HL-60 (cell line): ENCODE measurements around the gene STOM.
A peak's percentile ranks its signal among the peaks of the same experiment; 100 is the strongest.

Experiments
- DNase-seq, 2 experiments: peaks; one replicate each; pipeline ENCODE4 v3.0.0-alpha.2; 2010 to 2020; ENCODE audit warnings: low read depth in 1 of 2, low spot score in 1 of 2
- H3K27ac ChIP-seq: fragments of 250-450 bp; sonication (Bioruptor Pico); replicated peaks from 2 replicates; pipeline ENCODE4 v1.5.1; 2020; ENCODE audit warnings: mild to moderate bottlenecking, moderate library complexity
- H3K27me3 ChIP-seq: fragments of 250-450 bp; sonication (Bioruptor Pico); 2 replicates; pipeline ENCODE4 v1.5.1; 2021; ENCODE audit warnings: mild to moderate bottlenecking, moderate library complexity; ENCODE audit not compliant: insufficient read depth, poor library complexity, severe bottlenecking
- H3K4me3 ChIP-seq: replicated peaks from 2 replicates; pipeline ENCODE4 v1.5.1; 2011; ENCODE audit warnings: mild to moderate bottlenecking, control low read depth, low read length; ENCODE audit not compliant: insufficient read depth
- GABPA ChIP-seq: IDR thresholded peaks from 2 replicates; pipeline ENCODE4 v1.6.1; 2012; ENCODE audit warnings: low read depth
- POLR2AphosphoS5 ChIP-seq: IDR thresholded peaks from 2 replicates; pipeline ENCODE4 v1.6.1; 2012; ENCODE audit warnings: low read depth
- SPI1 ChIP-seq: IDR thresholded peaks from 2 replicates; pipeline ENCODE4 v1.6.1; 2012; ENCODE audit warnings: low read depth, mild to moderate bottlenecking, borderline replicate concordance
- TF ChIP-seq, protein P1 (sequence below): IDR thresholded peaks from 2 replicates; pipeline ENCODE4 v1.6.1; 2012; ENCODE audit warnings: low read depth; ENCODE audit not compliant: insufficient replicate concordance
- TF ChIP-seq, protein P2 (sequence below): IDR thresholded peaks from one replicate; pipeline ENCODE4 v1.5.1; 2011; ENCODE audit warnings: low read length, control low read depth, inconsistent platforms; ENCODE audit not compliant: insufficient read depth

STOM gene

DNA sequence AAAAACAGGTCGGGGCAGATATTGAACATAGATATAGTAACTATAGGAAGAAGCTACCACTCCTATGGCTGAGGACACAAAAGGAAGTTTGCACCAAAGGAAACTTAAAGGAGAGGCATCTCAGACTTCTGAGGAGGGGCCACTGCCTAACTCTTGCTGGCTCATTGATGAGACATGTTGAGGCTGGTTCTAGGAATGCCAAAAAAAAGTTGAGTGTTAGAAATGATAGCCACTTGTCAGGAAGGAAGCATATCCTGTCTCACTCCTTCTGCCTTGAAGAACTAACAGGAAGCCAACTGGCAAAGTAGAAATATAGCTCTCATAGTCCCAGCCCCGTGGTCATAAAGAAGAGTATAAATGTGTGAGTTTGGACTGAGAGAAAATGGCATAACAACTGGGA is 23.3 kb upstream of the STOM start:
- no peak for DNase-seq
- Histone ChIP-seq H3K27ac (peak overlapping the region; percentile 16), H3K27me3 (no peaks in the 10 kb centered on the region), H3K4me3 (no peak overlapping the region)
- no peak for TF ChIP-seq POLR2AphosphoS5
- TF ChIP-seq GABPA, result no peak
- no peak for TF ChIP-seq SPI1
- TF ChIP-seq, protein P1, sequence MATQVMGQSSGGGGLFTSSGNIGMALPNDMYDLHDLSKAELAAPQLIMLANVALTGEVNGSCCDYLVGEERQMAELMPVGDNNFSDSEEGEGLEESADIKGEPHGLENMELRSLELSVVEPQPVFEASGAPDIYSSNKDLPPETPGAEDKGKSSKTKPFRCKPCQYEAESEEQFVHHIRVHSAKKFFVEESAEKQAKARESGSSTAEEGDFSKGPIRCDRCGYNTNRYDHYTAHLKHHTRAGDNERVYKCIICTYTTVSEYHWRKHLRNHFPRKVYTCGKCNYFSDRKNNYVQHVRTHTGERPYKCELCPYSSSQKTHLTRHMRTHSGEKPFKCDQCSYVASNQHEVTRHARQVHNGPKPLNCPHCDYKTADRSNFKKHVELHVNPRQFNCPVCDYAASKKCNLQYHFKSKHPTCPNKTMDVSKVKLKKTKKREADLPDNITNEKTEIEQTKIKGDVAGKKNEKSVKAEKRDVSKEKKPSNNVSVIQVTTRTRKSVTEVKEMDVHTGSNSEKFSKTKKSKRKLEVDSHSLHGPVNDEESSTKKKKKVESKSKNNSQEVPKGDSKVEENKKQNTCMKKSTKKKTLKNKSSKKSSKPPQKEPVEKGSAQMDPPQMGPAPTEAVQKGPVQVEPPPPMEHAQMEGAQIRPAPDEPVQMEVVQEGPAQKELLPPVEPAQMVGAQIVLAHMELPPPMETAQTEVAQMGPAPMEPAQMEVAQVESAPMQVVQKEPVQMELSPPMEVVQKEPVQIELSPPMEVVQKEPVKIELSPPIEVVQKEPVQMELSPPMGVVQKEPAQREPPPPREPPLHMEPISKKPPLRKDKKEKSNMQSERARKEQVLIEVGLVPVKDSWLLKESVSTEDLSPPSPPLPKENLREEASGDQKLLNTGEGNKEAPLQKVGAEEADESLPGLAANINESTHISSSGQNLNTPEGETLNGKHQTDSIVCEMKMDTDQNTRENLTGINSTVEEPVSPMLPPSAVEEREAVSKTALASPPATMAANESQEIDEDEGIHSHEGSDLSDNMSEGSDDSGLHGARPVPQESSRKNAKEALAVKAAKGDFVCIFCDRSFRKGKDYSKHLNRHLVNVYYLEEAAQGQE, result no peak
- TF ChIP-seq, protein P2, sequence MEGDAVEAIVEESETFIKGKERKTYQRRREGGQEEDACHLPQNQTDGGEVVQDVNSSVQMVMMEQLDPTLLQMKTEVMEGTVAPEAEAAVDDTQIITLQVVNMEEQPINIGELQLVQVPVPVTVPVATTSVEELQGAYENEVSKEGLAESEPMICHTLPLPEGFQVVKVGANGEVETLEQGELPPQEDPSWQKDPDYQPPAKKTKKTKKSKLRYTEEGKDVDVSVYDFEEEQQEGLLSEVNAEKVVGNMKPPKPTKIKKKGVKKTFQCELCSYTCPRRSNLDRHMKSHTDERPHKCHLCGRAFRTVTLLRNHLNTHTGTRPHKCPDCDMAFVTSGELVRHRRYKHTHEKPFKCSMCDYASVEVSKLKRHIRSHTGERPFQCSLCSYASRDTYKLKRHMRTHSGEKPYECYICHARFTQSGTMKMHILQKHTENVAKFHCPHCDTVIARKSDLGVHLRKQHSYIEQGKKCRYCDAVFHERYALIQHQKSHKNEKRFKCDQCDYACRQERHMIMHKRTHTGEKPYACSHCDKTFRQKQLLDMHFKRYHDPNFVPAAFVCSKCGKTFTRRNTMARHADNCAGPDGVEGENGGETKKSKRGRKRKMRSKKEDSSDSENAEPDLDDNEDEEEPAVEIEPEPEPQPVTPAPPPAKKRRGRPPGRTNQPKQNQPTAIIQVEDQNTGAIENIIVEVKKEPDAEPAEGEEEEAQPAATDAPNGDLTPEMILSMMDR, result no peak

DNA sequence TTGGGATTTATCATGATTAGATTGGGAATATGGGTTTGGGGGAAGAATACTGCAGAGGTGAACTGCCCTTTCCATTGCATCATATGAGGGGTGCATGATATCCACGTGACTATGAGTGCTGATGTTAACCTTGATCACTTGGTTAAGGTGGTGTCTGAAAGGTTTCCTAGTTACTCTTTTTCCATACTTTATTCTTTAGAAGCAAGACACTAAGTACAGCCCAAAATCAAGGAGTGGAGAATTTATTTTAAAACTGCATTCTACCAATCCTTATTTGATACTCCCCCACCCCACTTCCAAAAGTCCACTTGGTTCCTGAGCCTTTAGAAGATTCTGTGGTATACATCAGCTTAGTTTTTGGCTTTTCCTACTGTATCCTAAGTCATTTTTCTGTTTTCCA is 20.3 kb upstream of the STOM start:
- Histone ChIP-seq H3K4me3 (no peak overlapping the region), H3K27ac (no peak overlapping the region), H3K27me3 (no peaks in the 10 kb centered on the region)
- DNase-seq, result no peak
- no peak for TF ChIP-seq POLR2AphosphoS5

DNA sequence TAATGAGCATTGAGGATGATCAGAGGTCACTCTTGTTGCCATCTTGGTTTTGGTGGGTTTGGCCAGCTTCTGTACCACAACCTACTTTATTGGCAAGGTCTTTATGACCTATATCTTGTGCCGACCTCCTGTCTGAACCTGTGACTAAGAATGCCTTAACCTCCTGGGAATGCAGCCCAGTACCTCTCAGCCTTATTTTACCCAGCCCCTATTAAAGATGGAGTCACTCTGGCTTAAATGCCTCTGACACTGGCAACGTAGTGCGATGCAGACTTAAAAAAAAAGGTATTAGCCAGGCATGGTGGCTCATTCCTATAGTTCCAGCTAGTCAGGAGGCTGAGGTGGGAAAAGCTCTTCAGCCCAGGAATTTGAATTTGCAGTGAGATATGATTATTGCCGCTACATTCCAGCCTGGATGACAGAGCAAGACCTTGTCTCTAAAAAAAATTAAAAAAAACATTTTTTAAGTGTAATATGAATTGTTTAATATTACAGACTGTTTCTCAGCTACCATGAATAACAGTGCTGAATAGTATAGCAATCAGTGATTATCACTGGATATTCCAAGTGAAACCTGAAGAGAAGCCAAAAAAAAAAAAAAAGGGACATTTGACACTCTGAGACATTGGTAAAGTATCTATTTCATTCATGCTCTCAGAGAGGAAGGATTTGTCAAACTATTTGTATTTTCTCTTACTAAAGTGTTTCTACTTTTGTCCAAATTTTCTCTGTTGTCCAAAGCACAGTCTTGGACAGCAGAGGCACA is 18.3 kb upstream of the STOM start:
- Histone ChIP-seq H3K27ac (no peak overlapping the region), H3K4me3 (no peak overlapping the region), H3K27me3 (no peaks in the 10 kb centered on the region)
- DNase-seq, result no peak
- TF ChIP-seq POLR2AphosphoS5 (no peak), GABPA (no peak), SPI1 (no peak)
- TF ChIP-seq, protein P1, result no peak
- TF ChIP-seq, protein P2, result no peak

DNA sequence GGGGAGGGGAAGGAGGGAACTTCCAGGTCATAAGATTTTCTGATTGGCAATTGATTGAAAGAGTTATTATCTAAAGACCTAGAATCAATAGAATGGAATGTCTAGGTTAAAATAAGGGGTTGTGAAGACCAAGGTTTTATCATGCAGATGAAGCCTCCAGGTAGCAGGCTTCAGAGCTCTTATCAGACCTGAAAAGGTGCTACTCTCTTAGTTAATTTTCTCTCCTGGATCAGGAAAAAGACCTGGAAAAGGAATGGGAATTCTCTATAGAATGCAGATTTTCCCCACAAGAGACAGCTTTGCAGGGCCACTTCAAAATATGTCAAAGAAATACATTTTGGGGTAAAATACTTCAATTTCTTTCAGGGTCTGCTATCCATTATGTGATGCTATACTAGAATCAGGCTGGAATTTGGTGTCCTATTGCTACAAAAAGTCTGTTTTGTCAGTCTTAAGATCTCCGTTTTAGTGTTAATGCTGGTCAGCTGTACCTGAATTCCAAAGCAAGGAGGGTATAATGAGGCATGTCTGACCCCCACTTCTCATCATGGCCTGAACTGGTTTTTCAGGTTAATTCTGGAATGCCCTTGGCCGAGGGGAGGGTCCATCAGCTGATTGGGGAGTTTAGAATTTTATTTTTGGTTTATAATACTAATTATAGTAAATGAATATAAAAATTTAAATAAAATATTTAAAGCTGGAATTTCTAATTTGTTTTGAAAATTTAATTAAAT is 16.6 kb upstream of the STOM start:
- H3K27me3 ChIP-seq, result no peaks in the 10 kb centered on the region
- H3K4me3 ChIP-seq, result no peak overlapping the region
- TF ChIP-seq, protein P1, result no peak
- TF ChIP-seq POLR2AphosphoS5, result no peak
- no peak for TF ChIP-seq GABPA
- no peak for TF ChIP-seq SPI1
- TF ChIP-seq, protein P2, result no peak
- no peak for DNase-seq
- H3K27ac ChIP-seq, result no peak overlapping the region
